Muscle layer of colon (tissue), 2 donors: Measurements from ENCODE around the gene NUDT4.

Experiments used
- H3K27ac ChIP-seq: one replicate; pipeline ENCODE4 v1.7.0; 2013; ENCODE audit warnings: low read depth, mild to moderate bottlenecking, low read length, moderate library complexity
- H3K27me3 ChIP-seq, 2 donors: one replicate each; pipeline ENCODE4 v1.7.0; 2013; ENCODE audit warnings: low read length in 2 of 2, mild to moderate bottlenecking in 2 of 2; ENCODE audit not compliant: insufficient read depth in 2 of 2, control insufficient read depth in 1 of 2
- H3K36me3 ChIP-seq: one replicate; pipeline ENCODE4 v1.7.0; 2013; ENCODE audit warnings: mild to moderate bottlenecking, low read length; ENCODE audit not compliant: insufficient read depth
- H3K4me1 ChIP-seq: one replicate; pipeline ENCODE4 v1.7.0; 2013; ENCODE audit warnings: mild to moderate bottlenecking, low read length; ENCODE audit not compliant: insufficient read depth
- H3K4me3 ChIP-seq, 2 donors: one replicate each; pipeline ENCODE4 v1.7.0; 2013; ENCODE audit warnings: low read length in 2 of 2, low read depth in 1 of 2, mild to moderate bottlenecking in 1 of 2, moderate library complexity in 1 of 2
- H3K9ac ChIP-seq: one replicate; pipeline ENCODE4 v1.7.0; 2013; ENCODE audit warnings: low read length
- H3K9me3 ChIP-seq: one replicate; pipeline ENCODE4 v1.7.0; 2013; ENCODE audit warnings: mild to moderate bottlenecking, low read length
- donor health status: abdominal sarcoma.
- donor health status: Adenocarcinoma of cecum.

Gene NUDT4

DNA sequence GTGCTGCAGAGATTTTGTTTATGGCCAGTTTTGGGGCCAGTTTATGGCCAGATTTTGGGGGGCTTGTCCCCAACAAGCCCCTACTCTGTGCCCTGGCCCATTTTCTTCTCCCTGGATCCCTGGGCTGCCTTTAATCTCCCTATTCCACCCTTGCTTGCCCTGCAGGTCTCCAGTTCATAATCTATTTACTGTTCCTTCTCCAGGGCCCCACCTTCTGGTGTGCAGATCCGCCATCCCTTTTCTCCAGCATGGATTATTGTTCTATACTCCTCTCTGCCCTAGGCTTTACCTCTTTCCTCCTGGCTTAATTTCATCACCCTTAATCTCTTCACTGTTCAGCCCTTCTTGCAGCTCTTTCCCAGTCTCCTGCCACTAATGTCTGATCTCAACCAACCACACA lies 26.0 kb upstream of the NUDT4 start:
- Histone ChIP-seq H3K4me3 (no peak overlapping the region), H3K9ac (no peak overlapping the region), H3K4me1 (no peaks in the 10 kb centered on the region), H3K27ac (no peak overlapping the region), H3K9me3 (no peaks in the 10 kb centered on the region), H3K27me3 (no peaks in the 10 kb centered on the region), H3K36me3 (no peaks in the 10 kb centered on the region)

DNA sequence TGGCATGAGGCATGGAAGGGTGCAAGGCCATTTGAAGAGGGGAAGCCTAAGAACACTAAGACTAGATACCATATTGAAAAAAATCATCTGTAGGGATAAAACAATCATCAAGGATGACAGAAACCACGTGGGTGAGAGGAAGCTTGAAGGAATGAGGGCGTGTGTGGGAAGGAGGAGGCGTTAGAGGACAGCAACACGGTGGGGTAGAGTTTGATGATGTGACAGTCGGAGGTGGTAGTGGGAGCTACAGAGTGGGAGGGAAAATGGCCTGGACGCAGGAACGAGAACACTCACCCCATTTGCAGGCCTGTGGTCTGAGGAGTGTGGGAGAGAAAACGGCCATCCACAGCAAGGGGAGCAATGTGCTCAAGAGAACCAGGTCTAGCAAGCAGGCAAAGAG lies 25.4 kb upstream of the NUDT4 start:
- Histone ChIP-seq H3K27ac (no peak overlapping the region), H3K4me1 (no peaks in the 10 kb centered on the region)

DNA sequence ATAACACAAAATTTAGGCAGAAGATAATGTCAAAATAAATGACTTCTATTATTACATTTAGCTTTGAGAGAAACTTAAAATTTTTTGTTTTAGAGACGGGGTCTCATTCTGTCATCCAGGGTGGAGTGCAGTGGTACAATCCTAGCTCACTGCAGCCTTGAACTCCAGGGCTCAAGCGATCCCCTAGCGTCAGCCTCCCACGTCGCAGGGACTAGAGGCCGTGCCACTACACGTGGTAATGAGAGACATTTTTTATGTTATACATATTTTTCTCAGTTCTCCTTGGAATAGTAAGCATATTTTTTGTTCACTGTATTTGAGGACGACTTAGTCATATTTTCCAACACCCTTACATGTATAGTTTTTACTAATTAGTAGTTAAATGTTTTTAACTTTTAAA lies 21.5 kb upstream of the NUDT4 start:
- H3K9me3 ChIP-seq, result no peaks in the 10 kb centered on the region
- no peaks in the 10 kb centered on the region for H3K36me3 ChIP-seq
- H3K27me3 ChIP-seq, result no peaks in the 10 kb centered on the region
- no peak overlapping the region for H3K27ac ChIP-seq
- H3K4me1 ChIP-seq, result no peaks in the 10 kb centered on the region
- no peak overlapping the region for H3K9ac ChIP-seq
- H3K4me3 ChIP-seq, result no peak overlapping the region

More for the DNA sequence above, 25.4 kb upstream of the NUDT4 start:
- no peak overlapping the region for H3K4me3 ChIP-seq
- no peaks in the 10 kb centered on the region for H3K27me3 ChIP-seq
- no peaks in the 10 kb centered on the region for H3K36me3 ChIP-seq
- H3K9ac ChIP-seq, result no peak overlapping the region
- H3K9me3 ChIP-seq, result no peaks in the 10 kb centered on the region

- Histone ChIP-seq H3K9ac (no peak overlapping the region), H3K36me3 (no peaks in the 10 kb centered on the region), H3K27me3 (no peaks in the 10 kb centered on the region), H3K9me3 (no peaks in the 10 kb centered on the region), H3K4me3 (no peak overlapping the region), H3K27ac (no peak overlapping the region), H3K4me1 (no peaks in the 10 kb centered on the region)
These were observed 19.7 kb upstream of the NUDT4 start for GRCh38 chr12:93358058-93358457.

- Histone ChIP-seq H3K27me3 (no peaks in the 10 kb centered on the region), H3K4me1 (no peaks in the 10 kb centered on the region), H3K36me3 (no peaks in the 10 kb centered on the region), H3K27ac (no peak overlapping the region), H3K9me3 (no peaks in the 10 kb centered on the region), H3K4me3 (no peak overlapping the region), H3K9ac (no peak overlapping the region)
These were observed 18.9 kb upstream of the NUDT4 start for GRCh38 chr12:93358821-93359220.

DNA sequence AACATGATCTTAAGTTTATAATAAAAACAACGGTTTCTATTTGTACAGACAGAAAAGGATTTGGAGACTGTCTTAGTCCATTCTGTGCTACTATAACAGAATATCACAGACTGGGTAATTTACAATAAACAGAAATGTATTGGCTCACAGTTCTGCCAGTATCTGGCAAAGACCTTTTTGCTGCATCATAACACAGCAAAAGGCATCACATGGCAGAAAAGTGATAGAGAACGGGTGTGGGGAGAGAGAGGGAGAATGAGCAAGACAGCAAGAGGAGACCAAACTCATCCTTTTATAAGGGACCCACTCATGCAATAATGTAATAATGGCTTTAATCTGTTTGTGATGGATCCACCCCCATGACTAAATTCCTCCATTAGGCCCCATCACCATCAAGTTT lies 17.0 kb upstream of the NUDT4 start:
- no peaks in the 10 kb centered on the region for H3K9me3 ChIP-seq
- H3K27ac ChIP-seq, result no peak overlapping the region
- no peak overlapping the region for H3K4me3 ChIP-seq
- no peaks in the 10 kb centered on the region for H3K36me3 ChIP-seq
- no peaks in the 10 kb centered on the region for H3K4me1 ChIP-seq
- H3K27me3 ChIP-seq, result no peaks in the 10 kb centered on the region
- no peak overlapping the region for H3K9ac ChIP-seq

- no peak overlapping the region for H3K9ac ChIP-seq
- H3K36me3 ChIP-seq, result no peaks in the 10 kb centered on the region
- H3K4me3 ChIP-seq, result no peak overlapping the region
- H3K27ac ChIP-seq, result no peak overlapping the region
- H3K27me3 ChIP-seq, result no peaks in the 10 kb centered on the region
- no peaks in the 10 kb centered on the region for H3K9me3 ChIP-seq
- no peaks in the 10 kb centered on the region for H3K4me1 ChIP-seq
These were observed 16.4 kb upstream of the NUDT4 start for GRCh38 chr12:93361151-93361919.

DNA sequence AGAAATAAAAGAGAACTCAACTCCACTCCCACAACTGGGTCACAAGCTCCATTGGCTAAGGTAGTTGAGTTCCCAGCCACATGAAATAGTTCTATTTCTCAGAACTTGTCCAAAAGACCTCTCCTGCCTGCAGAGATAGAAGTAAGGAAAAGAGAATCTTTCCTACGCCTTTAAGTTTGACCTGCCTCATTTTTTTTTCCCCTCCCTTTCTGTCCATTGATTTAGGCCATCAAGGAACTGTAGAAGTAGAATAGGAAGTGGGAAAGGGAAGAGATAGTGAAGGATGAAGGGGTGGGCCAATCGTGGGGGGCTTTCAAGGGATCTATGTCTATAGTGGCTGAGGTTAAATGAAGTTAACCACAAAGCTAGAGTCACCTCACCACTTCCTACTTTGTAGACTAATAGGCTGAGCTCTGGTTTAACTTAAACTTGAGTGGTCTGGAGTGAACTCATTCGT lies 13.9 kb upstream of the NUDT4 start:
- no peak overlapping the region for H3K27ac ChIP-seq
- H3K4me1 ChIP-seq, result no peaks in the 10 kb centered on the region
- H3K27me3 ChIP-seq, result no peaks in the 10 kb centered on the region
- no peak overlapping the region for H3K9ac ChIP-seq
- H3K9me3 ChIP-seq, result no peaks in the 10 kb centered on the region
- no peak overlapping the region for H3K4me3 ChIP-seq
- H3K36me3 ChIP-seq, result no peaks in the 10 kb centered on the region

DNA sequence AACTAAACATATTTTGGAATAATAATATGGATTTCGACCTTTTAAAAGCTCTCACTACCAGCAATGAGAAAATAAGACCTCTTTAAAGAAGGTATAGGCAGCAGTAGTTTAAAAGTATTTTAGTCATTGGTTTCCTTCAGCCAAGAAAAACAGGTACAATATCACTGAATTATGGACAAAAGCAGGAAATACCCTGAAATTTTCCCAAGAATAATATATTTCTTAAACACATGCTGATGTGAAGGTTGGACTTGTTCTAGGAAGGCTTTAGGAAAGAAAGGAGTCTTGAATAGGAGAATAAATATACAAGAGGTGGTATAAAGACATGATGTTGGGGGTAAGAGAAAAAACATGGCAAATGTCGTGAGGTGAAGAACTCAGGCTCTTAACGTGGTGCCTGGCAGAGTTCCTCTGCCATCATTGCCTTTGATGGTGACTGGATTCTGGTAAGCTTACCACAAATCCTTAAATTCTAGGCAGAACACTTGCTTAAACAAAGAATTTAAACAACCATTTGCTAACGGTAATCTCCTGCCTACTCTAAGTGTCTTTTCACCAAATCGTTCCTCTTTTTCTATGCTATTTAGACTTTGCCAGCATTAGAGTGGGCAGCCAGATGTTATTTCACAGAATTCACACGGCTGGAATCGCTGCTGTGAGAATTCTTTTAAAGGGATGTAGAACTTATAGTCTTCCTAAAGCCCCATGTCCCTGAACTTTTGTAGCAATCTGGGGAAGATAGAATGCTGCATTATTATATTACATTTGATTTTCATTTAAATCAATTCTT lies 11.9 kb upstream of the NUDT4 start:
- Histone ChIP-seq H3K36me3 (no peaks in the 10 kb centered on the region), H3K4me1 (no peaks in the 10 kb centered on the region), H3K27ac (no peak overlapping the region), H3K9me3 (no peaks in the 10 kb centered on the region), H3K27me3 (no peaks in the 10 kb centered on the region), H3K9ac (no peak overlapping the region), H3K4me3 (no peak overlapping the region)

GRCh38 chr12:93366422-93366821 lies 11.3 kb upstream of the NUDT4 start:
- H3K9me3 ChIP-seq, result no peaks in the 10 kb centered on the region
- no peaks in the 10 kb centered on the region for H3K27me3 ChIP-seq
- H3K4me3 ChIP-seq, result no peak overlapping the region
- H3K27ac ChIP-seq, result no peak overlapping the region
- H3K4me1 ChIP-seq, result no peaks in the 10 kb centered on the region
- H3K9ac ChIP-seq, result no peak overlapping the region
- H3K36me3 ChIP-seq, result no peaks in the 10 kb centered on the region

- Histone ChIP-seq H3K9ac (no peak overlapping the region), H3K9me3 (no peaks in the 10 kb centered on the region), H3K27ac (no peak overlapping the region), H3K36me3 (no peaks in the 10 kb centered on the region), H3K27me3 (no peaks in the 10 kb centered on the region), H3K4me3 (no peak overlapping the region), H3K4me1 (no peaks in the 10 kb centered on the region)
These were observed 9.0 kb upstream of the NUDT4 start for GRCh38 chr12:93368766-93369165.
